K562 (cell line): ENCODE data around the gene MAP3K6. TPM values are rescaled to one million over a fixed set of nuclear protein-coding genes. Genes with fewer than 3 reads are reported as not detected.

Experiments used
- ATAC-seq: fragments of 200-7000 bp; cut with Tn5 transposase; 3 replicates; pipeline ENCODE4 v1.9.1; 2020; ENCODE audit warnings: moderate library complexity
- BruUV-seq: library from RNA; stranded (reverse); fragments of 400-500 nt; replicated peaks from 2 replicates; lab custom pipeline; 2021; lab: Mats Ljungman, UMichigan
- CTCF ChIA-PET: fragments of 300-600 bp; formaldehyde crosslinking; extraction: SDS; loops from one replicate; lab custom pipeline; 2021; ENCODE audit warnings: low intra/inter-chr PET ratio; lab: Yijun Ruan, JAX
- POLR2A ChIA-PET: fragments of 300-600, 350-650 bp; sonication (Branson Sonifier 250); formaldehyde crosslinking; extraction: SDS; loops from one replicate; lab custom pipeline; 2021; ENCODE audit warnings: antibody characterized with exemption, inconsistent platforms; lab: Yijun Ruan, JAX
- DNase-seq, 4 experiments: peaks; one replicate each; pipeline versions ENCODE4 v3.0.0 to v3.0.0-alpha.2; 2011 to 2018; ENCODE audit warnings: low spot score in 3 of 4, mixed read lengths in 3 of 4; ENCODE audit errors: extremely low read depth in 1 of 4
- FAIRE-seq: peaks from 2 replicates; lab custom pipeline; 2011; peaks lifted over from hg19 to GRCh38; lab: Jason Lieb, UNC
- H2AFZ ChIP-seq: 2 replicates; pipeline ENCODE4 v1.6.0; 2011; ENCODE audit warnings: low read depth, low read length, control low read depth, inconsistent platforms
- H3K27ac ChIP-seq: fragments of 200-600 bp; 3 replicates; pipeline ENCODE4 v1.8.0; 2011; ENCODE audit warnings: low read depth, mild to moderate bottlenecking, control low read depth, inconsistent platforms, low read length, moderate library complexity, mixed read lengths; ENCODE audit errors: extremely low read depth
- H3K27me3 ChIP-seq, 2 experiments: fragments of 300-600 bp in 1 of 2; 2 replicates in 1 of 2; 3 replicates in 1 of 2; pipeline versions ENCODE4 v1.6.0 to v1.8.0; 2011; ENCODE audit warnings: inconsistent platforms in 2 of 2, low read length in 2 of 2, mild to moderate bottlenecking in 1 of 2, mixed read lengths in 1 of 2, moderate library complexity in 1 of 2; ENCODE audit not compliant: control insufficient read depth in 2 of 2, insufficient read depth in 2 of 2
- H3K36me3 ChIP-seq: fragments of 300-600 bp; 3 replicates; pipeline ENCODE4 v1.8.0; 2011; ENCODE audit warnings: mild to moderate bottlenecking, low read length, inconsistent platforms; ENCODE audit not compliant: control insufficient read depth, insufficient read depth
- H3K4me1 ChIP-seq, 2 experiments: fragments of 200-600 bp in 1 of 2; replicated peaks in 1 of 2; 2 replicates in 1 of 2; 3 replicates in 1 of 2; pipeline versions ENCODE4 v1.5.1 to v1.8.0; 2011; ENCODE audit warnings: inconsistent platforms in 2 of 2, low read length in 2 of 2, mild to moderate bottlenecking in 1 of 2, mixed read lengths in 1 of 2, moderate library complexity in 1 of 2; ENCODE audit not compliant: control insufficient read depth in 2 of 2, insufficient read depth in 2 of 2
- H3K4me2 ChIP-seq: 2 replicates; pipeline ENCODE4 v1.6.1; 2011; ENCODE audit warnings: low read length, control low read depth, inconsistent platforms, mixed read lengths; ENCODE audit not compliant: insufficient read depth
- H3K4me3 ChIP-seq: fragments of 200-600 bp; sonication (generic), shearing (Covaris generic); 2 replicates; pipeline ENCODE4 v1.5.1; 2016; ENCODE audit warnings: control low read depth, inconsistent platforms
- H3K79me2 ChIP-seq: fragments of 200-600 bp; 3 replicates; pipeline ENCODE4 v1.8.0; 2011; ENCODE audit warnings: low read length, inconsistent platforms; ENCODE audit not compliant: control insufficient read depth, insufficient read depth
- H3K9ac ChIP-seq, 2 experiments: 2 replicates each; pipeline versions ENCODE4 v1.6.0 to v1.6.1; 2011; ENCODE audit warnings: low read depth in 2 of 2, low read length in 2 of 2, control low read depth in 1 of 2, inconsistent platforms in 1 of 2, mild to moderate bottlenecking in 1 of 2, mixed read lengths in 1 of 2; ENCODE audit not compliant: insufficient read depth in 1 of 2
- H3K9me1 ChIP-seq: one replicate; pipeline ENCODE4 v1.6.0; 2011; ENCODE audit warnings: inconsistent platforms, mild to moderate bottlenecking, low read length, moderate library complexity; ENCODE audit not compliant: control insufficient read depth, insufficient read depth
- H3K9me3 ChIP-seq: replicated peaks from 2 replicates; pipeline ENCODE4 v1.5.1; 2011; ENCODE audit warnings: low read depth, low read length, inconsistent platforms; ENCODE audit not compliant: control insufficient read depth, insufficient read depth
- H4K20me1 ChIP-seq: replicated peaks from 2 replicates; pipeline ENCODE4 v1.6.1; 2011; ENCODE audit warnings: low read length, inconsistent platforms, mixed read lengths; ENCODE audit not compliant: control insufficient read depth, insufficient read depth
- CREM ChIP-seq: IDR thresholded peaks from 2 replicates; pipeline ENCODE4 v1.6.1; 2014; ENCODE audit warnings: antibody characterized with exemption, low read depth
- DDX20 ChIP-seq: fragments of 450-650 bp; IDR thresholded peaks from 2 replicates; pipeline ENCODE4 v1.6.1; 2016; ENCODE audit warnings: missing genetic modification characterization, low read depth, mild to moderate bottlenecking, missing compliant biosample characterization, moderate library complexity
- EGR1 ChIP-seq: fragments of 450-650 bp; conservative IDR thresholded peaks from 2 replicates; pipeline ENCODE4 v1.6.1; 2017; ENCODE audit warnings: mild to moderate bottlenecking
- ESRRA ChIP-seq: fragments of 450-650 bp; IDR thresholded peaks from 2 replicates; pipeline ENCODE4 v1.6.1; 2014; ENCODE audit warnings: low read depth, mild to moderate bottlenecking, moderate library complexity, borderline replicate concordance
- FOXA3 ChIP-seq, 2 experiments: fragments of 450-650 bp in 1 of 2; sonication (generic) in 1 of 2; formaldehyde crosslinking; IDR thresholded peaks in 1 of 2; conservative IDR thresholded peaks in 1 of 2; 2 replicates each; pipeline versions ENCODE4 v1.4.0 to v1.8.0; 2020 to 2022; ENCODE audit warnings: mild to moderate bottlenecking in 2 of 2, missing genetic modification reagents in 1 of 2
- HDAC1 ChIP-seq, 2 experiments: fragments of 450-650 bp; IDR thresholded peaks; 2 replicates each; pipeline ENCODE4 v1.6.1; 2016 to 2017; ENCODE audit warnings: inconsistent platforms in 1 of 2, mild to moderate bottlenecking in 1 of 2, moderate library complexity in 1 of 2
- HDAC8 ChIP-seq: fragments of 450-650 bp; IDR thresholded peaks from 2 replicates; pipeline ENCODE4 v1.6.1; 2016; ENCODE audit warnings: mild to moderate bottlenecking, missing genetic modification characterization, moderate library complexity, missing compliant biosample characterization
- KDM1A ChIP-seq, 2 experiments: fragments of 450-650 bp; IDR thresholded peaks; 2 replicates each; pipeline ENCODE4 v1.6.1; 2016; ENCODE audit warnings: mild to moderate bottlenecking in 2 of 2
- KLF13 ChIP-seq: fragments of 450-650 bp; IDR thresholded peaks from 2 replicates; pipeline ENCODE4 v1.6.1; 2016; ENCODE audit warnings: missing genetic modification characterization, low read depth, mild to moderate bottlenecking, missing compliant biosample characterization, moderate library complexity, borderline replicate concordance
- MCM5 ChIP-seq: fragments of 450-650 bp; IDR thresholded peaks from 2 replicates; pipeline ENCODE4 v1.6.1; 2016; ENCODE audit warnings: low read depth
- MEF2D ChIP-seq: conservative IDR thresholded peaks from 2 replicates; pipeline ENCODE4 v1.6.1; 2016; ENCODE audit warnings: low read depth, missing genetic modification characterization, missing compliant biosample characterization
- NR2F6 ChIP-seq: fragments of 450-650 bp; formaldehyde crosslinking; IDR thresholded peaks from 2 replicates; pipeline ENCODE4 v1.4.0; 2020; ENCODE audit warnings: mild to moderate bottlenecking
- NRF1 ChIP-seq, 2 experiments: fragments of 450-650 bp; IDR thresholded peaks in 1 of 2; conservative IDR thresholded peaks in 1 of 2; 2 replicates each; pipeline ENCODE4 v1.6.1; 2014; ENCODE audit warnings: mild to moderate bottlenecking in 2 of 2
- RCOR1 ChIP-seq, 2 experiments: IDR thresholded peaks; 2 replicates each; pipeline ENCODE4 v1.6.1; 2012; ENCODE audit warnings: low read depth in 2 of 2, low read length in 2 of 2, borderline replicate concordance in 1 of 2, improper control_type of control experiment in 1 of 2
- SIN3A ChIP-seq, 2 experiments: fragments of 150-350 bp in 1 of 2; IDR thresholded peaks; 2 replicates each; pipeline ENCODE4 v1.6.1; 2011 to 2016; ENCODE audit warnings: borderline replicate concordance in 2 of 2, low read depth in 2 of 2, low read length in 2 of 2, mild to moderate bottlenecking in 2 of 2, moderate library complexity in 2 of 2; ENCODE audit not compliant: control insufficient read depth in 1 of 2
- SNRNP70 ChIP-seq: fragments of 200-400 bp; formaldehyde crosslinking; optimal IDR thresholded peaks from 2 replicates; pipeline ENCODE3; 2017; ENCODE audit warnings: low read depth, low read length
- SP1 ChIP-seq: sonication (generic); formaldehyde crosslinking; IDR thresholded peaks from 2 replicates; pipeline ENCODE4 v1.8.1; 2022; ENCODE audit warnings: mild to moderate bottlenecking, missing genetic modification reagents
- YY1 ChIP-seq, 3 experiments: IDR thresholded peaks; 2 replicates each; pipeline ENCODE4 v1.6.1; 2011; ENCODE audit warnings: low read length in 2 of 3, mild to moderate bottlenecking in 2 of 3, moderate library complexity in 2 of 3, borderline replicate concordance in 1 of 3, control low read depth in 1 of 3, low read depth in 1 of 3; ENCODE audit not compliant: insufficient read depth in 3 of 3, insufficient replicate concordance in 2 of 3, control insufficient read depth in 1 of 3, insufficient read length in 1 of 3; ENCODE audit errors: extremely low read depth in 1 of 3
- ZBTB7A ChIP-seq: IDR thresholded peaks from 2 replicates; pipeline ENCODE4 v1.6.1; 2011; ENCODE audit warnings: low read depth, mild to moderate bottlenecking, low read length, moderate library complexity, borderline replicate concordance; ENCODE audit not compliant: control insufficient read depth
- whole genome bisulfite sequencing: fragments of 100-300 bp; shearing (Covaris generic); methylation state at CpG from one replicate; pipeline ENCODE4 v1.1.6; 2016; ENCODE audit warnings: low coverage, mixed read lengths; ENCODE audit not compliant: insufficient coverage; ENCODE audit errors: missing lambda C conversion rate; 5-methylcytosine and 5-hydroxymethylcytosine counted together
- in situ Hi-C: fragments of 300-500 bp; cut with MboI; formaldehyde crosslinking; loops from 4 replicates; pipeline ENCODE4 v1.15.0; 2018; ENCODE audit warnings: inconsistent platforms, mixed read lengths
- intact Hi-C: fragments of 100-400 bp; cut with micrococcal nuclease; formaldehyde crosslinking; loops from 2 replicates; pipeline ENCODE4 v1.14.2; 2022
- polyA plus RNA-seq, 8 experiments: library from polyadenylated mRNA; depleted of rRNA in 4 of 8; stranded (reverse) in 5 of 8; unstranded in 3 of 8; fragments of >200 nt; fragmentation: Nextera tagmentation in 2 of 8; fragmentation: Illumina TruSeq in 1 of 8; extraction: Ambion mirVana in 2 of 8; extraction: Trizol in 1 of 8; gene quantifications; 2 replicates each; pipeline versions ENCODE4 v1.2.1 to v1.2.3, GENCODE V29; 2011 to 2014; ENCODE audit warnings: inconsistent platforms in 1 of 8, missing spikeins in 1 of 8
- total RNA-seq, 7 experiments: library from RNA; depleted of rRNA in 6 of 7; stranded (reverse); fragments of >200 nt in 6 of 7; fragmentation: Illumina TruSeq in 2 of 7; extraction: Trizol in 2 of 7; gene quantifications; 2 replicates each; pipeline versions ENCODE4 v1.2.1 to v1.2.3, GENCODE V29; 2011 to 2021; ENCODE audit warnings: low replicate concordance in 1 of 7
- TF ChIP-seq, protein P1 (sequence below): sonication (generic); formaldehyde crosslinking; IDR thresholded peaks from 2 replicates; pipeline ENCODE4 v1.9.0; 2022; ENCODE audit warnings: mild to moderate bottlenecking, missing genetic modification reagents

Gene MAP3K6
- total and polyA plus RNA-seq, 9 of the 15 experiments (the other 6 are each of a cell fraction or from before 2014, with no cell fraction given): 0.99 to 21.9 (median 7.0) TPM

- Histone ChIP-seq H3K27ac (no peak overlapping the region), H3K4me2 (peak overlapping the region; percentile 56), H4K20me1 (0 out of 2 replicates have a peak, but pooled peaks cover 10% of the 10 kb centered on the region), H3K36me3 (peaks cover 12% of the 10 kb centered on the region; the same call in 2 of the 3 replicates), H2AFZ (peak overlapping the region; percentile 87), H3K4me1 (peaks cover 9 to 53% of the 10 kb centered on the region in 2 experiments), H3K9ac (peak overlapping the region in 1 of 2 experiments; percentile 86; a peak in 2 of 4 replicates), H3K79me2 (no peaks in the 10 kb centered on the region), H3K9me1 (no peaks in the 10 kb centered on the region), H3K27me3 (no peaks in the 10 kb centered on the region), H3K9me3 (no peaks in the 10 kb centered on the region), H3K4me3 (no peak overlapping the region)
- peak; percentile 81 for FAIRE-seq
- ATAC-seq: peak; percentile 90
- in situ Hi-C loops (no loop called here), intact Hi-C loops (loop anchor here (5.0 kb wide), 2 partner anchors 35 to 55 kb away; partner anchors contain the start of gene GPR3)
- CTCF ChIA-PET: interaction anchor here (1.0 to 1.7 kb wide), 4 partner anchors 31 to 249 kb away, joined by 4 to 5 read pairs (median 4); no protein-coding TSS in a partner anchor
- POLR2A ChIA-PET: interaction anchor here (0.6 to 1.5 kb wide), 8 partner anchors 8 to 1770 kb away, joined by 3 to 9 read pairs (median 3); partner anchors contain the start of gene SYTL1
- peak; percentile 85 to 94 (median 90) for DNase-seq
- 28% methylated on average over 40 of the region's 40 CpGs for WGBS
- no TSS peak for BruUV-seq
- no peak for TF ChIP-seq MCM5
- peak; percentile 58; the same call in 1 of the 2 replicates for TF ChIP-seq CREM
- no peak for TF ChIP-seq MEF2D
- TF ChIP-seq KDM1A (IDR thresholded peaks at IDR 0.05): no peak
- no peak for TF ChIP-seq DDX20 (tag)
- TF ChIP-seq KLF13 (tag): peak; percentile 89
- peak; percentile 5 to 18; a peak in 2 of 4 replicates for TF ChIP-seq RCOR1 (IDR thresholded peaks at IDR 0.05; ENCODE audit: borderline replicate concordance in 1 of 2, low read depth in 2 of 2, low read length in 2 of 2)
- peak; percentile 95 for TF ChIP-seq SP1 (CRISPR knock-in tag)
- no peak for TF ChIP-seq SNRNP70
- peak; percentile 32; the same call in 1 of the 2 replicates for TF ChIP-seq ESRRA
- TF ChIP-seq, protein P1, sequence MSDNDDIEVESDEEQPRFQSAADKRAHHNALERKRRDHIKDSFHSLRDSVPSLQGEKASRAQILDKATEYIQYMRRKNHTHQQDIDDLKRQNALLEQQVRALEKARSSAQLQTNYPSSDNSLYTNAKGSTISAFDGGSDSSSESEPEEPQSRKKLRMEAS (CRISPR knock-in tag): peak; percentile 71; the same call in 1 of the 2 replicates
- peak; percentile 51; the same call in 1 of the 2 replicates for TF ChIP-seq HDAC8 (tag)
- 0 out of 4 replicates have a peak, but pooled peaks of 1 of the 2 experiments have one; percentile 15 for TF ChIP-seq HDAC1 (IDR thresholded peaks at IDR 0.05)
- no peak for TF ChIP-seq SIN3A (IDR thresholded peaks at IDR 0.05; ENCODE audit: borderline replicate concordance in 2 of 2, control insufficient read depth in 1 of 2, low read depth in 2 of 2, low read length in 2 of 2)
- peak; percentile 79; the same call in 1 of the 2 replicates for TF ChIP-seq ZBTB7A
- 0 out of 2 replicates have a peak, but pooled peaks have one; percentile 50 for TF ChIP-seq NR2F6 (CRISPR knock-in tag)
- TF ChIP-seq EGR1: peak; percentile 86
- peak in 1 of 3 experiments; percentile 52 for TF ChIP-seq YY1 (IDR thresholded peaks at IDR 0.05; ENCODE audit: borderline replicate concordance in 1 of 3, control insufficient read depth in 1 of 3, extremely low read depth in 1 of 3, insufficient read depth in 3 of 3, insufficient read length in 1 of 3, insufficient replicate concordance in 2 of 3, low read depth in 1 of 3, low read length in 2 of 3)
- TF ChIP-seq FOXA3 (CRISPR knock-in tag; conservative IDR thresholded peaks at IDR 0.05 in 1 of 2, IDR thresholded peaks at IDR 0.05 in 1 of 2): 0 out of 4 replicates have a peak, but pooled peaks of 1 of the 2 experiments have one; percentile 21
- peak; percentile 37 to 46 for TF ChIP-seq NRF1 (conservative IDR thresholded peaks at IDR 0.05 in 1 of 2, IDR thresholded peaks at IDR 0.05 in 1 of 2)
Observed at GRCh38 chr1:27357281-27358037, 9.3 kb downstream of the MAP3K6 start.
